GM12878 (cell line): ENCODE measurements around the gene RREB1. TPM values are rescaled to one million over a fixed set of nuclear protein-coding genes. Genes with fewer than 3 reads are reported as not detected.
A peak's percentile ranks its signal among the peaks of the same experiment; 100 is the strongest.

ENCODE experiments used
- ATAC-seq: fragments of 200-7000 bp; cut with Tn5 transposase; 3 replicates; pipeline ENCODE4 v1.9.1; 2020; ENCODE audit warnings: mild to moderate bottlenecking, moderate library complexity
- BruUV-seq: library from RNA; stranded (reverse); fragments of 400-500 nt; replicated peaks from 2 replicates; lab custom pipeline; 2021; lab: Mats Ljungman, UMichigan
- CTCF ChIA-PET: fragments of 300-600 bp; sonication (Branson Sonifier 250); formaldehyde crosslinking; extraction: SDS; loops from one replicate; lab custom pipeline; 2021; ENCODE audit warnings: inconsistent platforms; lab: Yijun Ruan, JAX
- POLR2A ChIA-PET: fragments of 350-600 bp; formaldehyde crosslinking; extraction: SDS; loops from one replicate; lab custom pipeline; 2021; ENCODE audit warnings: inconsistent platforms; lab: Charles Lee
- RAD21 ChIA-PET: fragments of 300-600 bp; sonication (Branson Sonifier 250); formaldehyde crosslinking; loops from one replicate; lab custom pipeline; 2023; ENCODE audit warnings: antibody characterized with exemption; ENCODE audit not compliant: unreplicated experiment; lab: Charles Lee
- SMC1A ChIA-PET: fragments of 300-600 bp; sonication (Branson Sonifier 250); formaldehyde crosslinking; loops from one replicate; lab custom pipeline; 2023; ENCODE audit not compliant: unreplicated experiment, uncharacterized antibody; lab: Charles Lee
- DNase-seq: peaks from one replicate; pipeline ENCODE4 v3.0.0-alpha.2; 2011; ENCODE audit warnings: low read depth, low spot score
- FAIRE-seq: peaks from 3 replicates; lab custom pipeline; 2011; peaks lifted over from hg19 to GRCh38; lab: Jason Lieb, UNC
- H2AFZ ChIP-seq: 2 replicates; pipeline ENCODE4 v1.6.0; 2011; ENCODE audit warnings: low read depth, low read length, control low read depth; ENCODE audit not compliant: control insufficient read depth
- H3K27ac ChIP-seq: 2 replicates; pipeline ENCODE4 v1.5.1; 2011; ENCODE audit warnings: control low read depth; ENCODE audit not compliant: control insufficient read depth, insufficient read depth
- H3K27me3 ChIP-seq, 2 experiments: replicated peaks in 1 of 2; 2 replicates each; pipeline versions ENCODE4 v1.6.0 to v1.6.1; 2011; ENCODE audit warnings: low read length in 1 of 2; ENCODE audit not compliant: control insufficient read depth in 2 of 2, insufficient read depth in 2 of 2
- H3K36me3 ChIP-seq, 2 experiments: 2 replicates each; pipeline ENCODE4 v1.5.1; 2011; ENCODE audit warnings: low read length in 1 of 2; ENCODE audit not compliant: control insufficient read depth in 2 of 2, insufficient read depth in 2 of 2
- H3K4me1 ChIP-seq: 2 replicates; pipeline ENCODE4 v1.6.1; 2011; ENCODE audit warnings: mild to moderate bottlenecking, low read length, moderate library complexity, mixed read lengths; ENCODE audit not compliant: control insufficient read depth, insufficient read depth
- H3K4me2 ChIP-seq: 2 replicates; pipeline ENCODE4 v1.6.0; 2011; ENCODE audit warnings: control low read depth; ENCODE audit not compliant: control insufficient read depth, insufficient read depth
- H3K4me3 ChIP-seq: fragments of 200-600 bp; sonication (generic); 2 replicates; pipeline ENCODE4 v1.5.1; 2016
- H3K79me2 ChIP-seq: 2 replicates; pipeline ENCODE4 v1.6.0; 2011; ENCODE audit warnings: low read length; ENCODE audit not compliant: control insufficient read depth, insufficient read depth
- H3K9ac ChIP-seq: 2 replicates; pipeline ENCODE4 v1.8.0; 2011; ENCODE audit warnings: low read length, control low read depth, mixed read lengths; ENCODE audit not compliant: control insufficient read depth, insufficient read depth
- H3K9me3 ChIP-seq: replicated peaks from 3 replicates; pipeline ENCODE4 v1.5.1; 2011; ENCODE audit warnings: mild to moderate bottlenecking, low read length; ENCODE audit not compliant: control insufficient read depth, insufficient read depth
- H4K20me1 ChIP-seq: 2 replicates; pipeline ENCODE4 v1.6.0; 2011; ENCODE audit not compliant: control insufficient read depth, insufficient read depth
- BCL3 ChIP-seq: IDR thresholded peaks from 2 replicates; pipeline ENCODE4 v1.6.1; 2011; ENCODE audit warnings: borderline replicate concordance, low read depth, mild to moderate bottlenecking, moderate library complexity, low read length; ENCODE audit not compliant: insufficient read depth, poor library complexity, severe bottlenecking
- CEBPB ChIP-seq, 2 experiments: fragments of 150-350 bp in 1 of 2; IDR thresholded peaks; 2 replicates each; pipeline ENCODE4 v1.6.1; 2012 to 2014; ENCODE audit warnings: low read depth in 2 of 2, low read length in 2 of 2, borderline replicate concordance in 1 of 2, inconsistent platforms in 1 of 2
- E4F1 ChIP-seq: fragments of 450-650 bp; IDR thresholded peaks from 2 replicates; pipeline ENCODE4 v1.6.1; 2018; ENCODE audit warnings: borderline replicate concordance, mild to moderate bottlenecking; ENCODE audit not compliant: partially characterized antibody
- EED ChIP-seq: sonication (generic); IDR thresholded peaks from 2 replicates; pipeline ENCODE4 v1.6.1; 2016; ENCODE audit warnings: antibody characterized with exemption, low read depth
- KAT2A ChIP-seq: conservative IDR thresholded peaks from 2 replicates; pipeline ENCODE4 v1.6.1; 2011; ENCODE audit warnings: low read depth, low read length; ENCODE audit not compliant: control insufficient read depth
- MEF2A ChIP-seq: IDR thresholded peaks from 2 replicates; pipeline ENCODE4 v1.6.1; 2011; ENCODE audit warnings: low read depth, mild to moderate bottlenecking, low read length, moderate library complexity; ENCODE audit not compliant: insufficient read depth
- NR2C1 ChIP-seq: fragments of 450-650 bp; IDR thresholded peaks from 2 replicates; pipeline ENCODE4 v1.6.1; 2017; ENCODE audit warnings: antibody characterized with exemption, mild to moderate bottlenecking, moderate library complexity
- SMC3 ChIP-seq: IDR thresholded peaks from 2 replicates; pipeline ENCODE4 v1.6.1; 2011; ENCODE audit warnings: low read length, improper control_type of control experiment, borderline replicate concordance
- TARDBP ChIP-seq: IDR thresholded peaks from 2 replicates; pipeline ENCODE4 v1.6.1; 2016; ENCODE audit warnings: borderline replicate concordance
- TCF3 ChIP-seq: IDR thresholded peaks from 2 replicates; pipeline ENCODE4 v1.6.1; 2012; ENCODE audit warnings: low read depth, mild to moderate bottlenecking, low read length, borderline replicate concordance; ENCODE audit not compliant: insufficient read depth
- ZNF217 ChIP-seq: fragments of 450-650 bp; IDR thresholded peaks from 2 replicates; pipeline ENCODE4 v1.6.1; 2017; ENCODE audit warnings: antibody characterized with exemption, mild to moderate bottlenecking
- WGBS: methylation state at CpG from one replicate; pipeline ENCODE4 v1.1.6; 2016; ENCODE audit warnings: low lambda C conversion rate; ENCODE audit not compliant: insufficient replicate concordance, insufficient coverage; ENCODE audit errors: missing lambda C conversion rate; 5-methylcytosine and 5-hydroxymethylcytosine counted together
- in situ Hi-C: fragments of 300-500 bp; cut with MboI; formaldehyde crosslinking; loops from 9 replicates; pipeline ENCODE4 v1.14.3; 2018; ENCODE audit warnings: mixed read lengths
- intact Hi-C: fragments of 100-400 bp; cut with micrococcal nuclease; formaldehyde crosslinking; loops from one replicate; pipeline ENCODE4 v1.14.2; 2022; ENCODE audit not compliant: unreplicated experiment
- polyA plus RNA-seq, 11 experiments: library from polyadenylated mRNA; depleted of rRNA in 4 of 11; unstranded in 6 of 11; stranded (reverse) in 5 of 11; fragments of >200 nt; fragmentation: Nextera tagmentation in 4 of 11; fragmentation: Illumina TruSeq in 1 of 11; extraction: Ambion mirVana in 4 of 11; extraction: Trizol in 1 of 11; gene quantifications; 1 replicate in 1 of 11; 2 replicates in 10 of 11; pipeline versions ENCODE4 v1.2.1 to v1.2.3, GENCODE V29; 2011 to 2016; ENCODE audit warnings: inconsistent platforms in 2 of 11, missing spikeins in 2 of 11, low read depth in 1 of 11
- total RNA-seq, 4 experiments: library from RNA; depleted of rRNA in 3 of 4; stranded (reverse); fragments of >200 nt in 3 of 4; fragmentation: Illumina TruSeq in 1 of 4; extraction: Trizol in 1 of 4; gene quantifications; 2 replicates each; pipeline versions ENCODE4 v1.2.1 to v1.2.3, GENCODE V29; 2013 to 2021

Gene RREB1
- total and polyA plus RNA-seq, 10 of the 15 experiments (the other 5 are each of a cell fraction or from before 2014, with no cell fraction given), result 1.9 to 30.3 (median 8.6) TPM

DNA sequence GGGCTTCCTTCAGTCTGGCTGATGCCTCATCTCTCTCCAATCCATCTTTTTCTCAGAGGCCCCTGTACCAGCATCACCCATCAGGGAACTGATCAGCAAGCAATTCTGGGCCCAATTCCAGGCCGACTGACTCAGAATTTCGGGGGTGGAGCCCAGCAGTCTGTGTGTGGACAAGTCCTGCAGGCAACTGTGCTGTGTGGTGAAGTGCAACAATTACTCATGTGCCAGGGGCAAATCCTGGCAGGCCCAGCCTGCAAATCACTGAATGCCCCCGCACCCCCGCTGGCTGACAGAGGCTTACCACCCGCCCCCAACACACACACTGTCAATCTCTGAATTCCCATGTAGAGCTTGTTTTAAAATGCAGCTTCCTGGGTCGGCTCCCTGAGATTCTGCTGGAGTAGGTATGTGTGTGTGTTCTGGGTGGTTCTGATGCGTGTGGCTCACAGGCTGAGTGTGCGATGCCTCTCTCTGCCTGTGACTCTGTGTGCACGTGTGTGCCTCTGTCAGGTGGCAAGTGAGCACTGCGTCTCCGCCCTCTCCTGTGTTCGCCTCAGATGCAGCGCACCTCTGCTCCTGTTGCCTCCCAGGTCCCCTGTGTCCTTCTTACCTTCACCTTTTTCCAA, 159.8 kb downstream of the RREB1 start:
- SMC1A ChIA-PET, result no interaction called here

DNA sequence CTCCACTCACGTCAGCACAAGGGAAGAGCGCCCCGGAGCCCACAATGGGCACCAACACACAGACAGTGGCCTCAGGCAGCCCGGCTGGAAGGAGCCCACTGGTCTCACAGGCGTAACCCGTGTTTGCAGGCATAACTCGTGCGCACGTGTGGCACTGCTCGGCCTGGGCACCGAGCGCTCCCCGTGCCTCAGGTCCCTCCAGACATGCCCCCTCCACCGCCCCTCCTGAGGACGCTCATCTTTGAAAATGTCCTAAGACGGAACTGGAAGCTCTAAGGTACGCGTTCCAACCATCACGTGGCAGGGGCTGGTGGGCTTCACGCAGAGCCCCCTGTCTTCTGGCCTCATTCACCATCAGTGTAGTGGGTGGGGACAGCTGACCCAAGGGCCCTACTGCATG, 160.6 kb downstream of the RREB1 start:
- Histone ChIP-seq H3K27me3 (no peaks in the 10 kb centered on the region), H3K4me1 (no peaks in the 10 kb centered on the region), H3K4me2 (no peak overlapping the region), H3K27ac (no peak overlapping the region), H3K9ac (no peak overlapping the region), H4K20me1 (no peaks in the 10 kb centered on the region), H2AFZ (no peak overlapping the region), H3K4me3 (no peak overlapping the region), H3K36me3 (no peaks in the 10 kb centered on the region), H3K9me3 (no peaks in the 10 kb centered on the region; the same call in 1 of the 3 replicates), H3K79me2 (no peaks in the 10 kb centered on the region)
- DNase-seq, result no peak
- RAD21 ChIA-PET, result no interaction called here
- BruUV-seq, result no TSS peak
- 60% methylated on average over 20 of the region's 20 CpGs for WGBS
- intact Hi-C loops, result no loop called here
- CTCF ChIA-PET, result no interaction called here
- SMC1A ChIA-PET, result no interaction called here
- in situ Hi-C loops, result no loop called here
- POLR2A ChIA-PET, result no interaction called here
- no peak for FAIRE-seq
- no peak for ATAC-seq
- no peak for TF ChIP-seq NR2C1
- no peak for TF ChIP-seq CEBPB (IDR thresholded peaks at IDR 0.05; ENCODE audit: borderline replicate concordance in 1 of 2, low read depth in 2 of 2, low read length in 2 of 2)
- TF ChIP-seq SMC3, result no peak
- no peak for TF ChIP-seq TARDBP
- TF ChIP-seq E4F1, result no peak
- TF ChIP-seq KAT2A, result no peak
- no peak for TF ChIP-seq EED
- TF ChIP-seq MEF2A, result no peak

More for the DNA sequence above, 159.8 kb downstream of the RREB1 start:
- no peak overlapping the region for H3K9ac ChIP-seq
- ATAC-seq (peak; percentile 37; the same call in 2 of the 3 replicates), DNase-seq (no peak), FAIRE-seq (no peak)
- no TSS peak for BruUV-seq
- 21% methylated on average over 7 of the region's 13 CpGs for WGBS
- H3K79me2 ChIP-seq, result no peaks in the 10 kb centered on the region
- intact Hi-C loops, result no loop called here
- no peaks in the 10 kb centered on the region for H3K36me3 ChIP-seq
- RAD21 ChIA-PET, result no interaction called here
- no peaks in the 10 kb centered on the region for H3K27me3 ChIP-seq
- H3K4me3 ChIP-seq, result no peak overlapping the region
- no peaks in the 10 kb centered on the region for H4K20me1 ChIP-seq
- TF ChIP-seq BCL3 (peak; percentile 90), ZNF217 (no peak), TCF3 (0 out of 2 replicates have a peak, but pooled peaks have one; percentile 25), NR2C1 (no peak)
- H3K4me2 ChIP-seq, result no peak overlapping the region
- no peak overlapping the region for H2AFZ ChIP-seq
- no peaks in the 10 kb centered on the region for H3K4me1 ChIP-seq
- CTCF ChIA-PET, result no interaction called here
- in situ Hi-C loops, result no loop called here
- POLR2A ChIA-PET, result no interaction called here
- H3K9me3 ChIP-seq, result no peaks in the 10 kb centered on the region; the same call in 1 of the 3 replicates
- H3K27ac ChIP-seq, result no peak overlapping the region
